HT1080 (cell line): ENCODE data around the gene UGT1A3. TPM values are rescaled to one million over a fixed set of nuclear protein-coding genes. Genes with fewer than 3 reads are reported as not detected.

Experiments
- DNase-seq: peaks from one replicate; pipeline ENCODE4 v3.0.0-alpha.2; 2015; ENCODE audit warnings: low read depth
- total RNA-seq: library from RNA; depleted of rRNA; stranded (reverse); fragments of >200 nt; shearing (Covaris generic); gene quantifications from 2 replicates; pipeline ENCODE4 v1.2.3, GENCODE V29; 2014

Gene UGT1A3
- total RNA-seq, 1 experiment from 2014 or later, result not detected

GRCh38 chr2:233794128-233794658 lies 65.4 kb downstream of the UGT1A3 start:
- DNase-seq, result no peak

- no peak for DNase-seq
Measured at GRCh38 chr2:233795735-233796171, 66.9 kb downstream of the UGT1A3 start.

DNA sequence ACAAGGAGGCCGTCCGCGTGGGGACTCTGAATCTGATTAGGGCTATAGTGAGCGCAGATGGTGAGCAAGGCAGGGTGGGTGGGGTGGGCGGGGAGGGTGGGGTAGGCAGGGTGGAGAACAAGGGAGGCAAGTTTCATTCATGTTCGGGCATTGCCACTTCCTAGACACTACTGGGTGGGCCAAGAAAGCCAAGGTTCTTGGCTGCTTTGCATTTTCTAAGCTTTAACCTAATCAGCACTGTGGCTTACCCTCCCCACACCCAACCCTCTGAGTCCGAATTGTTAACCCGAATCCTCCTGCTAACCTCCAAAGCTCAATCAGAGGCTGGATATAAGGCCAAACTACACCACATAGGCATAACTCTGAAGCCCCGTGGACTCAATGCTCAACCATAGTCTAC lies 67.4 kb downstream of the UGT1A3 start:
- DNase-seq, result no peak

DNA sequence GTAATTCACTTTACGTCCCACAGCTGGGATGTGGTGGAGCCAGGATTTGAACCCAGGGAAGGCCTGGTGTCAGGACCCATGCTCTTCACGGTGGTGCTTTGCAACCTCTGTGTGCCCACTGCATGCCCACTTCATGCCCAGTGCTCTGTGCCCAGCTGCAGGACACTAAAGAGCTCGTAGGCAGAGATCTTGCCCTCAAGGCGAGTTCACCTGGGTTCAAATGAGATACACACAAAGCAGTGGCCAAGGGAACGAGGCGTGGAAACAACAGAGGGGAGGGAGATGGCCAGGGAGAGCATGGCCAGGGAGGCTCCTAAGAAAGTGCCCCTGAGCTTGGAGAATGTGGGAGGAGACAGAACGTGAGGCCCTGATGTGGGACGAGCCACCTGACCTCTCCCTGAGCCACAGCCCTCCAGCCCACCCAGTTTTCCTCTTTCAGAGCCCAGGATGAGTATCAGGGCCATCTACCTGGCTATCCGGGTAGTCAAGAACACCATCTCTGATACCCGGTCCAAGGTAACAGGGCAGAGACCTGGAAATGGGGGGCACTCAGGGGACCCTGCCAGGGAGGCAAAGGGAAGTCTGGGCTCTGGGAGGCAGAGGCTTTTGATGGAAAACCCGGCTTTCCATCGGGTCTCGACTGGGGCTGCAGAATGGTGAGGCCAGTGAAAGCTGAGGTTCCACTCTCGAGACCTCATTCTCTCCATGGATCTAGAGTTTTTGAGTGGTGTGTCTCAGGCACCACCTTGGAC lies 69.7 kb downstream of the UGT1A3 start:
- no peak for DNase-seq

DNA sequence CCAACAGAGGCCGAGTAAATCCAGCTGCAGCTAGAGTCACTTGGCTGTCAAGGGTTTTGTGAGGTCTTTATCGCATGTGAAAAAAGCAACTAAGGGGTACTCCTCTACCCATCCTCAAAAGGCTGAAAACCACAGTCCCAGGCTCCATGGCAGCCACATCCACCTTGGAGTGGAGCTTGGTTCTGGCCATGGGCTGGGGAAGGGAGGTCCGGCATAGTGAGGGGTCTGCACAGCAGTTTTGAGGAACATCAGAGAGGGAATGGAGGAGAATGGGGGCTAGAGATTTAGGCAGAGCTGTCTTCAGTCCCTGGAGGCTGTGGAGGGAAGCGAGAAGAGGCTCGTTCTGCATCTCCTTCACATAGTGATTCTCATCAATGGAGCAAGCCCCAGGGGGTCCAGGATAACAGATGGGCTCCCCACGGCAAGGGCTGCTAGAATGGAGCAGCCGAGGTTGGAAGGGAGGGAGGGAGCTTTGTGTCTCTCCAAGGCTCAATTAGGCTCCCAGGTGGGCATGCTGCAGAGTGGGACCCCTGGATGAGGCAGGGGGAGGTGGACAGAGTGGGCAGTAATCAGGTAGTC lies 70.3 kb downstream of the UGT1A3 start:
- no peak for DNase-seq

- no peak for DNase-seq
Measured at GRCh38 chr2:233799716-233800115, 70.9 kb downstream of the UGT1A3 start.

GRCh38 chr2:233800208-233800607 lies 71.4 kb downstream of the UGT1A3 start:
- no peak for DNase-seq

GRCh38 chr2:233801357-233802131 lies 72.7 kb downstream of the UGT1A3 start:
- DNase-seq, result peak; percentile 67

DNA sequence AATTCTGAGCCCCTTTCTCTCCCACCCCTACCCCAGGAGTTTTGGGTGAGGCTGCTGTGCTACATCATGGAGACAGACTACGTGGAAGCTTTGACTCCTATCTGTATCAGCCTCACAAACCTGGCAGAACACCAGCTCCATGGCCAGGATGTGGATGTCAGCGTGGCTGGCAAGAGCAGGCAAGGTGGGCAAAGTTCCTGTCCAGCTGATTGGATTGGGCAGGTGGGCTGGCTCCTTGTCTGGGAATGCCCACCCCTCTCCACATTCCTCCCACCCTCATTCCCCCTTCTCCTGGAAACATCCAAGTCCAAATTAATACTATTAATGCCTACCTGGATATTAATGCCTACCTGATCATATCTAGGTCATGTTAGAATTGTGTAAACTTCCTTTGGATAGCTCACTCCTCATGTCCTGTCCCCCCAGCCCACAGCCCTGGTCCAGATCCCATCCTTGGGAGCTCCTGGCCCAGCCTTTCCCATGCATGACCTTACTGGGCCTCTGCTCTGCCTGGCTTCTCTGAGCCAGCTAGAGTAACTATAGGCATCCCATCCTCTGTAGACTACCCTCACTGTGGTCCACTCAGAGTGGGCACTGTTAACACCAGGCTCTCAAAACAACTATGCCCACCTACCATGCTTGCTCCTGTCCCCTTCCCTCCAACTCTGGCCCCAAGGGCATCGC lies 73.4 kb downstream of the UGT1A3 start:
- no peak for DNase-seq

GRCh38 chr2:233803292-233803911 lies 74.6 kb downstream of the UGT1A3 start:
- no peak for DNase-seq

- DNase-seq, result no peak
Measured at GRCh38 chr2:233803994-233804393, 75.2 kb downstream of the UGT1A3 start.

DNA sequence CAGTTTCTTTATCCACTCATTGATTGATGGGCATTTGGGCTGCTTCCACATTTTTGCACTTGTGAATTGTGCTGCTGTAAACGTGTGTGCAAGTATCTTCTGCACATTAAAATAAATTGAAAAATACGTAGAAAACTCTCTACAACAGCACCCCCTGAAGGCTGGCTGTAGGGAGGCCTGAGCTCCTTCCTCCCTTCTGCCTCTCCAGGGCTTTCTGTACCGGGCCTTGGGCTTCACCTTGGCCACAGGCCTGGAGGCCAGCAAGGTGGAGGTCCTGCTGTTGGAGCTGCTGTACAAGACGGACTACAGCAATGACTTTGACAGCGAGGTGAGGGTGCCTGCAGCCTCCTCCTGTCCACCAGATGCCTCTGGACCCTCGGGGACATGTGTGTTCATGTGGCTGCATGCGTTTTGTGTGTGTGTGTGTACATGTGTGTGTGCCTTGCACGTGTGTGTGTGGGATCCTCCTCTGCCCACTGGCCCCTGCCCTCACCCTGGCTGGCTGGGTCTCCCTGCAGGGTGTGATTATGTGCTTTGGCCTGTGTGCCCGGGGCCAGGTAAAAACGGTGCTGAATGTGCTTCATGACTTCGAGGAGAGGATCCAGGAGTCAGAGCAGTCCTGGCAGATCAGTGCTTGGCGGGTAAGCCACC lies 78.5 kb downstream of the UGT1A3 start:
- DNase-seq, result no peak

GRCh38 chr2:233807966-233808935 lies 79.4 kb downstream of the UGT1A3 start:
- DNase-seq, result no peak

- DNase-seq, result no peak
Measured at GRCh38 chr2:233810385-233810784, 81.5 kb downstream of the UGT1A3 start.

- DNase-seq, result no peak
Measured at GRCh38 chr2:233811087-233811486, 82.2 kb downstream of the UGT1A3 start.

- DNase-seq, result no peak
Measured at GRCh38 chr2:233811732-233812131, 82.9 kb downstream of the UGT1A3 start.

DNA sequence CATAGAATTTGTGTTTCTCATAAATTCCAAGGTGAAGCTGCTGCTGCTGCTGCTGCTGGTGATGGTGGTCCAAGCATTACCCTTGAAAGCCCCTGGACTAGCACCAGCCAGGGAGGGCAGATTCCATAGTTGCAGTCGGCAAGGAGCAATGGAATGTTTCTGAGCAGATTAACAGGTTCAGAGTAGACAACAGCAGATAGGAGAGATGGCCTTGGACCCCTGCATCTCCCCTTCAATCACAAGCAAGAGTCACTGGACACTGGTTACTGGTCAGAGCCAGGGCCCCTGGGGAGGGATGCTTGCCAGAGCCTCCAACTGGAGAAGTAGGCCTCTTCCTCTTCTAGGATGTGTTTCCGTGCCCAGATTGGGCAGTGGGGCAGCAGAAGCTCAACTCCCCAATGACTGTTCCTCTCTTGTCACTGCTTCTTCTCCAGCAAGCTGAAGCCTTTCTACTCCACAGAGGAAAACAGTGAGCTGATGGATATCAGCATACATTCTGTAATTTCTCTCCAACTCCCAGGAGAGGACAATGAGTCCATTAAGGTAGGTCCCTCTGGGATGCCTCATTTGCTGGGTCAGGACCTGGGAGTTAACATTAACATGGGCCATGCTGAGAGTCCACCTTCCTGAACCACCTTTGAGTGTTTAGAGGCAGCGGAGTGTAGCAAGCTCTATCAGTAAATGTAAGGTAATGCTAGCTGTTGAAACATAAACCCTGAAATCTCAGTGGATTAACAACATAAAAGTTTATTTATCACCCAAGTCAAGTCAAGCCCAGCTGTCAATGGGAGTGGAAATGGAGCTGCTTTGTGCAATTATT lies 84.6 kb downstream of the UGT1A3 start:
- no peak for DNase-seq

DNA sequence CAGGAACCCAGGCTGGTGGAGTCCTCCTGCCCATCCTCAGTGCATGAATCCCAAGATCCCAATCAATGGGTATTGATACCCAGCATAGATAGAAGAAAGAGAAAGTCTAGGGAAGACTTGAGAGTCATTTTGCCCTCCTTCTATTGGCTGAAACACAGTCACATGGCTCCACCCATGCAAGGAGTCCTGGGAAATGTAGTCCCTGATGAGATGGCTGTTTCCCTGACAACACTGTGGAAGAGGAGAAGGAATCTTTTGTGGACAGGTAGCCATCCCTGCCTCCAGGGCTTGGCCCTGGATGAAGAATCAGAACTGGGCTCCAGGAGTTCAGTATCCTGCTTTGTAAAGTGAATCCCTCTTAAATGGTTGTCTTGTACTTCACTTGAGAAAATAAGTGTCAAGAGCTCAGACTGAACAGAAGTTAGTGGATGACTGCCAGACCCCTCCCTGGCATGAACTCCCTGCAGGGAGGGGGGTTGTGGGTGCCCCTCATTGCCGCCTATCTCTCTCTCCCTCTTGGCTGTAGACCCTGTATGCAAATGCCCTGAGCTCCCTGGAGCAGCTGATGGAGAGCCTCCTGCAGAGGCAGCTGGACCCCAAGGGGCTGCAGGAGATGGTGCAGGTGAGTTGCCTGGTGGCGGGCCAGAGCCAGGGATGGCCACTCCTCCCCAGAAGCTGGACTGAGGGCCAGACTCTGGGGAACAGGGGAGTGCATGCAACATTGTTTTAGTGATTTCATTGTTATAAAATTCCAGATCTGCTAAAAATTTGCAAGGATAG lies 85.4 kb downstream of the UGT1A3 start:
- DNase-seq, result peak; percentile 23
